Activated CD4-positive, alpha-beta T cell treated with anti-CD3 and anti-CD28 coated beads for 1 hour (primary cell): ENCODE data around the gene GLDC.
"Not testable (repeated sequence)": the region's sequence is repeated elsewhere in the genome, so short reads cannot be mapped to it uniquely, and the experiment has no call there.

Experiments used
- DNase-seq: peaks from one replicate; pipeline ENCODE4 v3.0.0-alpha.2; 2020

GLDC gene

GRCh38 chr9:6660512-6660911 is 15.0 kb upstream of the GLDC start:
- DNase-seq = no peak

GRCh38 chr9:6658628-6659353 is 13.3 kb upstream of the GLDC start:
- no peak for DNase-seq

GRCh38 chr9:6656614-6657300 is 11.2 kb upstream of the GLDC start:
- no peak for DNase-seq

- no peak for DNase-seq
Observed at GRCh38 chr9:6655036-6655435, 9.5 kb upstream of the GLDC start.

- no peak for DNase-seq
Observed at GRCh38 chr9:6646293-6646636, 736 bp upstream of the GLDC start.

- DNase-seq = not testable (repeated sequence)
Observed at GRCh38 chr9:6645105-6645354, 499 bp downstream of the GLDC start.

GRCh38 chr9:6644346-6645104 is 1.0 kb downstream of the GLDC start:
- no peak for DNase-seq

GRCh38 chr9:6641961-6642360 is 3.6 kb downstream of the GLDC start:
- no peak for DNase-seq

- no peak for DNase-seq
Observed at GRCh38 chr9:6641561-6641960, 4.0 kb downstream of the GLDC start.

GRCh38 chr9:6641056-6641455 is 4.5 kb downstream of the GLDC start:
- no peak for DNase-seq

- DNase-seq = no peak
Observed at GRCh38 chr9:6640268-6641051, 5.1 kb downstream of the GLDC start.

GRCh38 chr9:6639622-6640021 is 5.9 kb downstream of the GLDC start:
- no peak for DNase-seq

GRCh38 chr9:6634444-6634843 is 11.1 kb downstream of the GLDC start:
- DNase-seq = no peak

- DNase-seq = no peak
Observed at GRCh38 chr9:6633378-6633777, 12.2 kb downstream of the GLDC start.

GRCh38 chr9:6632516-6633183 is 12.9 kb downstream of the GLDC start:
- no peak for DNase-seq

GRCh38 chr9:6631207-6631512 is 14.4 kb downstream of the GLDC start:
- DNase-seq = no peak

- no peak for DNase-seq
Observed at GRCh38 chr9:6630502-6631206, 14.9 kb downstream of the GLDC start.

GRCh38 chr9:6628704-6629103 is 16.8 kb downstream of the GLDC start:
- no peak for DNase-seq

- no peak for DNase-seq
Observed at GRCh38 chr9:6625363-6625762, 20.2 kb downstream of the GLDC start.

GRCh38 chr9:6622784-6623183 is 22.7 kb downstream of the GLDC start:
- not testable (repeated sequence) for DNase-seq

GRCh38 chr9:6620796-6621195 is 24.7 kb downstream of the GLDC start:
- no peak for DNase-seq

GRCh38 chr9:6620353-6620752 is 25.2 kb downstream of the GLDC start:
- DNase-seq = no peak

GRCh38 chr9:6619909-6620308 is 25.6 kb downstream of the GLDC start:
- DNase-seq = no peak
